GDM1 (cell line): ENCODE results near the gene SPAG9.
A peak's percentile ranks its signal among the peaks of the same experiment; 100 is the strongest.

ENCODE experiments used
- DNase-seq: peaks from one replicate; lab custom pipeline; 2025; lab: John Stamatoyannopoulos, UW

SPAG9 gene

DNA sequence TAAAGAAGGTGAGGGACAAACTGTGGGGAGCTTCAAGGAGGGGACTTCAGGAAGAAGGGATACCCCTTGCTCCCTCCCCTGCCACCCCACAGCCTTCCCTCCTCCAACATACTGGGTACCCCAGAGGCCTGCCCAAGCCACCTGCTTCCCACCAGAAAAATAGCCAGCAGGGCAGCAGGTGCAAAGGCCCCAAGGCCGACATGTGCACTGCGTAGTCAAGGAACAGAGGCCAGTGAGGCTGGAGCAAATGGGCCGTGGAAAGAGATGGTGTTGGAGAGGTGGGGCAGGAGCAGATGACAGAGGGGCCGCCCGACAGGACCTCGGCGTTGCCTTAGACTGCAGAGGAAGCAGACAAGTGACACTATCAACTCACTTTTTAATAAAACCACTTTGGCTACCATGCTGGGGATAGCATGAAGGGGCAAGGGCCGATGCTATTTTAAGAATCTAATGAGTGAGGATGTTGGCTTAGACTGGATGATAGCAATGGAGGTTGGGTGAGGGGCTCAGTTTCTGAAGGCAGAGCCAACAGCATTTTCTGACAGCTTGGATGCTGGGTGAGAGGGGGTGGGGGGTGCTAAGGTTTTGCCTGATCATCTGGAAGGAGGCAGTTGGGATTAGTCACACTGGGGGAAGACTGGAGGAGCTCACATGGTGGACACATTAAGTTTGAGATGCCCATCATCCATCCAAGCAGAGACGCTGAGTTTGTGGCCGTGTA is 181.7 kb downstream of the SPAG9 start:
- no peak for DNase-seq

DNA sequence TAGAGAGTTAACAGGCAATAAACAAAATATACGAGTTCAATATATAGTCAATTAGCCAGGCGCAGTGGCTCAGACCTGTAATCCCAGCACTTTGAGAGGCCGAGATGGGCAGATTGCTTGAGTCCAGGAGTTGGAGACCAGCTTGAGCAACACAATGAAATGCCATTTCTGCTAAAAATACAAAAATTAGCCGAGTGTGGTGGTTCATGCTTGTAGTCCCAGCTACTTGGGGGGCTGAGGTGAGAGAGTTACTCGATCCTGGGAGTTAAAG is 184.7 kb downstream of the SPAG9 start:
- no peak for DNase-seq

DNA sequence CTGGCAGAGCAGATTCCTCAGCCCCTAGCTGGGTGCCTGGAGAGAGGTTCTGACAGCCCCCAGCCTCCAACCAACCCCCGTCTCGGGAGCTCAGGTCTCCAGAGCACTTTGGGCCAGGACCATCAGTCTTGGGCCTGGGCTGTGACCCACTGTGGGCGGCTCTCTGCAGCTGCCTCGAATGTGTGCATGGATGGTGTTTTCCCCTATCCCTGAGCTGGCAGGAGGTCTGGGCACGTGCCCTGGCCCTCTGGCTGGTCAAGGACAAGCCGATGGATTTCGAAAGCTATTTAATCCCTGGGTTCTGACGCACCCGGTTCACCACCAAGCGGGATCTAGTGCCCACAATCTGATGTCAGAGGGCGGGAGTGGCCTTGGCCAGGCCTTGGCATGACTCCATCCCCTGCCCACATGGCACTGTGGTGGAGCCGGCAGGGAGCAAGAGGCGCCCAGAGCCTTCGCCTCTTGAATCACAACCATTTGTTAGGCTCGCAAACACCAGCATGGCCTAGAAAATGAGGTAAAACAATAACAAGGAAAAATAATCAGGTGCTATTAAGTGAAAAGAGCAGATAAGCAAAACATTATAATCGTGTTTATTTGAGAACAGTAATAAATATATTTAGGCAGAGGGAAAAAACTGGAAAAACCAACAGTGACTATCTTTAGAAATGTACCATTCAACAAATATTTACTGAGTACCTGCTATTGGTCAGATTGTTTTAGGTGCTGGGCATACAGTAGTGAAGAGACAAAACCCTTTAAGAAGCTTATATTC is 185.3 kb downstream of the SPAG9 start:
- no peak for DNase-seq

DNA sequence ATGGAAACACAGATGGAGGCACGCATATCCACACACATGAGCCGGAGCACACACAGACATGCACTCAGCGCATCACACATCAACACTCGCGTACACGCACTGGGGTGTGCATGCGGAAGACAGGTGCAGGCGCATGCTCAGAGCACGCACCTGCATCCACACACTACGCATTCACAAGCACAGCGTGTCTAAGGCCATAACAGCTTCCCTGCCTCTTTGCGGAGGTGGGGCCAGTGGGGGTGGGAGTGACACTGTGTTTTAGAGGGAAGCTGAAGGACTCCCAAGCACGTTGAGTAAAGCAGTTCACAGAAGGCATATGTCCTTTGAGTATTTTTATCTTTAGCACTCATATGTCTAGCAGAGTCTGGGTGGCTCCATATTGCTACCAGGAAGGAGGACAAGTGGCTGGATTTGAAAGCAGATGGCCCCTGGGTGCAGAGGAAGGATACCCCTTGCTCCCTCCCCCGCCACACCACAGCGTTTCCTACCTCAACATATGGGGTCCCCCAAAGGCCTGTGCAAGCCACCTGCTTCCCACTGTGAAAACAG is 185.9 kb downstream of the SPAG9 start:
- no peak for DNase-seq

DNA sequence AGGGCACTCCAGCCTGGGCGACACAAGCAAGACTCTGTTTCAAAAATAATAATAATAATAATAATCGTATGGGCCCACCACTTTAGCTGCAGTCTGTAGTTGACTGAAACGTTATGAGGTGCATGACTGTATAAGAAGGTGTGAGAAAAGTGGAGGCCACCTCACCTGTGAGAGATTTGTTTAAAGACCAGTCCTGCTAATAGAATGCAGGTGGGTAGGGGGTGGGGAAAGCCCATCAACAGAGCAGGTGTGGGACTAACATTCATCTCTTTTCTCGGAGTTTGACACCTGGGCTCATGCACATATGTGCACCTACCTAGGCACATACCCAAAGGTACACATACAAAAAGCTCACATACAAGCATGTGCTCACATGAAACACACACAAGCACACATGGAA is 186.5 kb downstream of the SPAG9 start:
- DNase-seq, result no peak

DNA sequence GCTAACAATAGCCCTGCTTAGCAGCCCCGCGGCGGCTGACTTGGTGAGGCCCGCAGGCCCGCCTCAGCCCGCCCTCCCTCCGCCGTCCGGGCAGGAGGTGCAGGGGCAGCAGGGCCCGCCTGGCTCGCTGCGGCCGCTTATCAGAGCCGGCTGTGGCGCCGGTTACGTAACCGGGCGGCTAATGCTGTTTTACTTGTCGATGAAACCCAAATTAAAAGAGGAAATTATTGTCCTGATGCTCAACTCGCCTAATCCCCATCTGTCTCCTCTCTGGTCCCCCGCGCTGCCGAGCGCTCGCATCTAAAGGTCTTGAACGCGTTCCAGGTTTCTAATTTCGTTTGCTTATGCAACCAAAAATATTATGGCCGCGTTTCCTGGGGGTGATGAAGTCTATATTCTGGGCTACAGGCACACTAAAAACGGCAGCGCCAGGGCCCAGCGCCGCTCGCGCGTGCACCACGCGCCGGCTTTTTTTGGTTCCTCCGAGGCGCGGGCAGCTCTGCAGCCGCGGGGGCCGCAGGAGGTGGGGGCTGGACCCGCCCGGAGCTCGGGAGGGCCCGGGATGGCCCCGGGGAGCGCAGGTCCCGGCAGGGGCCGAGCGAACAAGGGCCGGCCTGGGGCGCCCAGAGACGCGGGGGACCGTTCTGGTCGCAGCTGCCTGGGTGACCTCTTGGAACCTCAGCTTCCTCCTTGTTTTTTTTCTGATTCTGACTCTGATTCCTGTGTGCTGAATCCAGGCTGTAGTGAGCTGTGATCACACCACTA is 189.3 kb downstream of the SPAG9 start:
- no peak for DNase-seq

DNA sequence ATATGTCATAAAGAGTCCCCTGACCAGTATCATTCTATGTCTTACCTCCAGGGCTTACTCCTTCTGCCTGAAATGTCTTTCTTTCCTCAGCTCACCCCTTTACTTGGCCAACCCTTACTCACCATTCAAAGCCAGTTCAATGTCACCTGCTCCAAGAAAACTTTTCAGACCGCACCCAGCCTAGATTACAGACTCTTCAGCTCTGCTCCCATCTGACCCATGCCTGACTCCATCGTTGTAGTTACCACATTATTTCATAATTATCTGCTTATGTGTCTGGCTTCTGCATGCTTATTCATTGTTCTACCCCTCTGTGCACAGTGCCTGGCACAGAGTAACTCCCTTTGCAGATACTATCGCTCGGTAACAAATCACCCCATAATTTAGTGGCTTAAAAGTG is 192.0 kb downstream of the SPAG9 start:
- no peak for DNase-seq

DNA sequence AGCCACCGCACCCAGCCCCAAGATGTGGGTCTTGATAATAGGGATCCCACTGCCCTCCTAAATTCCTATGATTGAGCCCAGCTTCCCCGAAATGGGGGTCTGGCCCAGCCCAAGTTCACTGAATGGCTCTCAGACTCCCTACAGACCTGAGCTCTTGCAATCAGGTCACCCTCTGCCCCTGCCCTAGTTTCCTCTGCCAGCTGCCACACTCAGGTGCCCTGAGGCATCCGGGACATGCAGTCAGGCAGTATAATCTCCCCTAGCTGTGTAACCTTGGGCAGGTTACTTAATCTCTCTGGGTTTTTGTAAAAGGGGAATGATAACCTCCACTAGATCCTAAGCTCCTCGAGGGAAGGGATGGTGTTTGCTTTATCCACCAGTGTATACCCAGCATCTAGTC is 193.4 kb downstream of the SPAG9 start:
- no peak for DNase-seq

DNA sequence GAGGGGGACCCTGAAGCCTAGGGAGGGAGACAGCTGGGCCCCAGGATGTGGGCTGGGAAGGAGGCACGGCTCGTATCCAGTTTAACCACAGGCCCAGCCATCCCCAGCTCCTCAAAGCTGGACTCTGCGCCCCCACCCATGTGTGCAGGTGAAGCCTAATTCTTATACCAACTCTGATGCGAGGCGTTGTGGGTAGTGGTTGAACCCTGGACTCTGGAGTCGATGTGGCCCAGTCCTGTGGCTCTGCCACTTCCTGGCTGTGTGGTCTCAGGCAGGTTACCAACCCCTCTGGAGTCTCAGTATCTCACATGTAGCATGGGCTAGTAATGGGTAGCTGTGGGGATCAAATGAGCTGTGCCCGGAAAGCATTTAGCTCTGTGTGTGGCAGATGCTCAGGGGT is 194.1 kb downstream of the SPAG9 start:
- DNase-seq, result no peak

DNA sequence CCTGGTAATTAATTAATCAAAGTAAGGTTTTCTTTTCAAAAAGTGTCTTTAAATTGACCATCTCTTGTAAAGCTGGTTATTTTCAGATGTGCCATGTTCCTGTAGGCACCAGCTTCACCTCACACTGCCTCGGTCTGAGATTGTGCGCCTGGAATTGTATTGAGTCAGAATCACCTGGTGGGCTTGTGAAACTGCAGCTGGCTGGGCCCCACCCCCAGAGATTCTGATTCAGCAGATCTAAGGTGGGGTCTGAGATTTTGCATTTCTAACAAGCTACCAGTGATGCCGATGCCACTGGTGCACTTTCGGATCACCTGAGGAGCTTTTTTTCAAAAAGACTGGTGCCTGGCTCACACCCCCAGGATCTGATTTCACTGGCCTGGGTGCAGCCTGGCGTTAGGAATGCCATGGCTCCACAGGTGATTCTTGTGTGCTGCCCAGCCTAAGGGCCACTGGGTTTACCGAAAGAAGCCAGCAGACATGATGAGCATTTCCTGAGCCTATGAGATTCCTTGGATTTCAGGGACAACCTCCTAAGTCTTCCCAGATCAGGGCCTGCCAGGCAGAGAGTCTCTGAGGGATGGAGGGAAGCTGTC is 195.3 kb downstream of the SPAG9 start:
- no peak for DNase-seq

DNA sequence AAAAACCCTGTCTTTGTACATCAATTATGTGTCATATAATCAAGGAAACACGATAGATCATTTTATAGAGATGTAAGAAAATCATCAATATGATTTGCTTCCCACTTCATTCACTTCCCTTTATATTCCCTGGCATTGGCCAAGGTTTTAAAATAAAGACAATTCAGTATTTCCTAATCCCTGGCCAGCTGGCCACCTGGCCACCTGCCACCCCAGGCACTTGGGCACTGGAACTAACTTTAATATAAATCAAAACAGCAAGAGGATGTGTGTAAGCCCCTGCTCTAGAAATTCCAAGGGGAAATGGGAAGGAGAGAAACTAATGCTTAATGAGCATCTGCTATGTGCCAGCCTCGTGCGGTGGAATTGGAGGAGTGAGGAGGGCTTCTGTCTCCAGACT is 195.9 kb downstream of the SPAG9 start:
- DNase-seq, result no peak

DNA sequence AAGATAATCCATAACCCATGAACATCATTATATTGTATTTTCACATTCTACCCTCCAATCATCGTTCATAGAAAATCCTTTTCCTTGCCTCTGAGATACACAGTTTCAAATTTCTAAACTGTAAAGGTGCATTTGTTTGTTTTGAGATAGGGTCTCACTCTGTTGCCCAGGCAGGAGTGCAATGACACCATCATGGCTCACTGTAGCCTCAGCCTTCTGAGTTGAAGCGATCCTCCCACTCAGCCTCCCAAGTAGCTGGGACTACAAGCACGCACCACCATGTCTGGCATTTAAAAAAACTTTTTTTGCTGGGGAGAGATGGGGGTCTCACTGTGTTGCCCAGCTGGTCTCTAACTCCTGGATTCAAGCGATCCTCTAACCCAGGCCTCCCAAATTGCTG is 196.4 kb downstream of the SPAG9 start:
- DNase-seq, result no peak

DNA sequence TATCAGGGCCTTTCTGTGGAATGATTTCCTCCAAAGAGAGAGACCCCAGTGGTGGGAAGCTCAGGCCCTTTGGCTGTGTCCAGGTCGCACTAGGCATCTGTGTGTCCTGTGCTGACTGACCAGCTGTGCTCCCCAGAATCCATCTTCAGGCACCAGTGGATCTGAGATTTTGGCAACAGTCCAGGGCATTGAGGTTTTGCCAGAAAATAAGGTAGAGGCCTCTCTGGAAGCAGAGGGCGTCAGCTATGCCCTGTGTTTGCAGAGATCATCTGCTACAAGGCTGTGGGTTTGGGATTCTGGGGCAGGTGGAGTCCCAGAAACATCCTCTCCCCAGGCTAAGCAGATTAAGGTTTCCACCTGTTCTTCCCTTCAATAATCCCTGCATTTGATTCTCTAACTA is 197.1 kb downstream of the SPAG9 start:
- DNase-seq, result no peak

DNA sequence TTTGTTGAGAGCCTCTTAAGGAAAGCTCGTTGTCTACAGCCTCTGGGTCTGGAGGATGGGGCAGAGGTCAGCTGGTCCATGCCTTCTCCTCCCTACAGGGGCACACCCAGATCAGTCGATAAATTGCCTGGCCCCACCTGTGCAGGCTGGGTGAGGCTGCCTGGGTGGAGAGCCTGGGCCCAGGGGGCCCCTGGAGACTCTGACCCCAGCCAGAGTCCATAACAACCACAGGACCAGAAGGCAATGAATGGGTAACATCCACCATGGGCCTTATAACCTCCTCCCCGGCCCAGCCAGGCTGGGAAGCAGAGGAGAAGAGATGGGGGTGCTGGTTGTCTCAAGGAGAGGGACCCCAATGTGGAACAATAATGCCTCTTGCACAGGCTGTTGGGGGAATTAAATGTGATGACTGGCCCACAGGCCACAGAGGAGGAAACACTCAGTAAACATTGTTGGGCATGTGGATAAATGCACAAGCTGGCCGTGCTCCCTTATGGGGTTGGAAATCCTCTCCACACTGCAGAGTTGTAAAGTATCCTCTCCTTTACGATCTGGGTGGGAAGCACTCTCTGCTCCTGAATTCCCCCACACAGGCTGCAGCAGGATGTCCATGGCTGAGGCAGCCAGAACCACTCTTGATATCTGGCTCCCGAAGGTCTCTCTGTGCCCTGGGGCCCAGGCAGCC is 197.8 kb downstream of the SPAG9 start:
- no peak for DNase-seq

DNA sequence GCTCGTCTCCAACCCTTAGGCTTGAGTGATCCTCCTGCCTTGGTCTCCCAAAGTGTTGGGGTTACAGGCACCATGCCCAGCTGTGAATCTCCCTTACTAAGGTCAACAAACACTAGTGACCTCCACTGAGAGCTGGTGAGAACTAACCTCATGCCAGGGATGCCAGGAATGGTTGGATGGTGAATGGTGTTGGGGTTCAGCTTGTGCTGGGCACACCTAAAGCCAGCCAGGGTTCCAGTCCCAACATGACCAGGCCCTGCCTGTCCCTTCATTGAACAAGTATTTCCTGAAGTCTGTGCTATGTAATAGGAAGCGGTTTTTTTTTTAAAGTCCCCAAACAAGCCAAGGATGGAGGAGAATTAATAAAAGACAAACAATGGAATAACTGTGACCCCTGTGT is 198.6 kb downstream of the SPAG9 start:
- DNase-seq, result no peak

DNA sequence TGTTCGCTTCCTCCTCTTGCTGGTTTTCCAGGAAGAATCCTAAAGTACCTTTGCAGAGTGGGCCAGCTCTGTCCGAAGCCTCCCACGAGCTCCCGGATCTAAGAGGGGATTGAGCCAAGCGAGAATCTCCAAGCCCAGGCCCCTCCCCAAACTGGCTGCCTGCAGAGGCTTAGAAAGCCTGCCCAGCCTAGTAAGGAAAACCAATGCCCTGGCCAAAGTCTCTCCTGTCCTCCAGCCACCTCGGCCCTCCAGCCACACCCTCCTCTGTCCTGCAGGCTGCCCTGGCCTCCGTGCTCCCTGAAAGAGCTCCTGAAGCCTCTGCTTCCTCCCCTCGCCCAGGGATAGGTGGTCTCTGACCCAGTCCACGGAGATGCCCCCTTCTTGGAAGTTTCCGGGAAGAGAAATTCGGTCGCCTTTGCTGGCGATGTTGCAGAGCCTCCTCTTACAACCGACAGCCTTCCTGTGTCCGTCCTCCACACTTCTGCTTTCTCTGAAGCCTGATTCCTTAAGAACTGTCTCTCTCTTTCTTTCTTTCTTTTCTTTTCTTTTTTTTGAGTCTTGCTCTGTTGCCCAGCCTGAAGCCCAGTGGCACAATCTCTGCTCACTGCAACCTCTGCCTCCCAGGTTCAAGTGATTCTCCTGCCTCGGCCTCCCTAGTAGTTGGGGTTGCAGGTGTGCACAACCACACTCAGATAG is 199.6 kb downstream of the SPAG9 start:
- DNase-seq, result no peak

DNA sequence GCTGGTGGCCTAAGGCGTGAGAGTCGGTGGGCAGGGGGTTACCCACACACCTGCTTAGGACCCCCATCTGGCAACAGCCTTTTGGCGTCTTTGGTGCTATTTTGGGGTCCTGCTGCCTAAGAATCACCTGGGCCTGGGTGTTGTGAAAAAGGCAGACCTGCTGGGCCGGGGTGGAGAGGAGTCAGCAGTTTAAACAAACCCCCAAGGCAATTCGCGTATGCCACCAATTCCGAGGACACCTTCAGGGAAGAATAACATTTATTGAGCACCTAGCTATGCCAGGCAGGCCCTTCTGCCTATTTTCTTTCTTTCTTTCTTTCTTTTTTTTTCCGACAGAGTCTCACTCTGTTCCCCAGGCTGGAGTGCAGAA is 200.6 kb downstream of the SPAG9 start:
- DNase-seq, result no peak

DNA sequence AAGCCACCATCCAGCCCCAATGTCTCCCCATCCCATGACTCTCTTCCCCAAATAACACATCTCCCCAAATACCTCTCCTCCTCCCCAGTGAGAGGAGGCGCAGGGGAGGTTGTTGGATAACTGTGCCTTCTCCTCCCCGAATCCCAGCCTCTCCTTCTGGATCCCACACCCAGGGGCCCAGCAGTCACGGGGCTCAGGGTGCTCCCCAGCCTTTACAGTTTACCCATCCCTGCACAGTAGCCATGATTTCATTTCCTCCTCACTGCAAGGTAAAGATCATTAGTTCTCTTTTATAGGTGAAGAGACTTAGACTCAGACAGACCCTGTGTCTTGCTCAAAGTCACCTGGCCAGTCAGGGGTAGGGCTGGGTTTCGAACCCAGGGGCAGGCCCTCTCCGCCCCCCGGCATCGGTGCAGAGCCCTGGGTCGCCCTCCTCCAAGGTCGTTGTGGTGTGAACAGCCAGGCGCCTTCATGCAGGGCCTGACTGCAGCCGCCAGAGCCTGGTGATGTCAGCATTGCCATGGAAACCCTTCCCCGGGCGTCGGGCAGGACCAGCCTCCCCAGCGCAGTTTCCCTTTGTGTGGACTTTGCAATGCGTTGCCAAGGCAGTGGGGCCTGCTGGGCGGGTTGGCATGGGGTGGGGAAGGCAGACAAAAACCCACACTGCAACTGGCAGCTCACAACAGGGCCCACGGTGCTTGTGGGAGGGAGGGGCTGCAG is 201.2 kb downstream of the SPAG9 start:
- DNase-seq, result peak; percentile 35

DNA sequence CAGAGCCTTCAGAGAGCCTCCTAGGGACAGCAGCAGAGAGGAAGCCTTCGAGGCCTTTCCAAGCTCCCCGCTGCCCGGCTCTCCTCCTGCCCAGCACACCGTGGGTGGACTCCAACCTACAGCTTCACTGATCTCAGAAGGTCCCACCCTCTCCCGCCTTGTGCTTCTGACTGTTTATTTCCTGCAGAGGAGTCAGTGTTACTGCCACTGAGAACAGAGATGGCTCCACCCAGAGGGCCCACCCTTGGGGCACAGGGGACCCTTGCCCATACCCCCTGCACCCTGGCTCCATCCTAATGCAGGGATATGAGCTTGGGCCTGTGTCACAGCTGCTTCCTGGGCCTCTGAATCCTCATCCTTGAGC is 201.8 kb downstream of the SPAG9 start:
- no peak for DNase-seq

DNA sequence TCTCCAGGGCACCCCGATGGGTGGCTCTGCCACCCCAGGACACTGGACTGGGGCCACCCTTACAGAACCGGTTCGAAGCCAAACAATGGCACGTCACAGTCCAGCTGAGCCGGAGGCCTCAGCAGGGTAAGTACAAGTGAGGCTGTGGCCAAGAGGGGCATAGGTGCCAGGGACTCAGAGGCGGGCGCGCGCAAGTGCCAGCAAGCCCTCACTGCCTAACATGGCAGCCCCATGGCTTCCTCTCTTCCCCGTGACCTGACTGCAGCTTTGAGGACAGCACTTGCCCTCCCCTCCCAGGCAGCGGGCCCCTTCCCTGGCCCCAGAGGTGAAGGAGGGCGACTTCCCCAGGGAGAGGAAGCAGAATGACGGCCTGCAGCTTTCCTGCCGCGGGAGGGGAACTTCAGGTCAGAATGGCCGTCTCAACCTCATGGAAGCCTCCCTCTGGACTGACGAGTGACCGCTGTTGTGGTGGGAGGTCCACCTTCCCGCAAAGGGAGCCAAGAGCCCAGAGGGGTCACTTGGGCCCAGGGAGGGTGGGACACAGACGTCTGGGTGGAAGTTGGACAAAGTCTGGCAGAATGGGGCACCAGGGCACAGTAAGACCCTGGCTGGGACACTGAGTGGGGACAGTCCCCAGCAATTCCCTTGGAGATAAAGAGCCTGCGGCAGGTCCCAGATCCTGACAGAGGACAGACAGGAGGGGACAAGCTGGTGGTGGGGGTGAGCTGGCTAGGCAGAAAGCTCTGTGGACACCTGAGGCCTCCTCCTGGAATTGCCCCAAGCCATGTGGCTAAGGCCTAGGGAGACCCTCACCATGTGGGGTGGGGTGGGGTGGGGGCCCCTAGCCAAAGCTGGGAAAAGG is 202.4 kb downstream of the SPAG9 start:
- peak; percentile 60 for DNase-seq
